HepG2 (cell line): Measurements from ENCODE around the gene BCO1.

Experiments
- AGO2 ChIP-seq: fragments of 200-400 bp; formaldehyde crosslinking; optimal IDR thresholded peaks from 2 replicates; pipeline ENCODE3; 2017; ENCODE audit warnings: mild to moderate bottlenecking, low read depth, low read length, moderate library complexity
- ATF6 ChIP-seq: sonication (generic); formaldehyde crosslinking; conservative IDR thresholded peaks from 2 replicates; pipeline ENCODE4 v1.4.0; 2020; ENCODE audit warnings: missing genetic modification reagents
- FIP1L1 ChIP-seq: fragments of 200-400 bp; formaldehyde crosslinking; IDR thresholded peaks from 2 replicates; pipeline ENCODE4 v1.6.1; 2018; ENCODE audit warnings: low read depth, mild to moderate bottlenecking, low read length, moderate library complexity, borderline replicate concordance; ENCODE audit not compliant: insufficient read depth
- KDM3A ChIP-seq: IDR thresholded peaks from 2 replicates; pipeline ENCODE4 v1.6.1; 2018; ENCODE audit warnings: low read depth, missing compliant biosample characterization
- RFX3 ChIP-seq: IDR thresholded peaks from 2 replicates; pipeline ENCODE4 v1.6.1; 2016; ENCODE audit warnings: missing biosample characterization, missing genetic modification reagents
- SP1 ChIP-seq, 2 experiments: fragments of 450-650 bp in 1 of 2; sonication (generic) in 1 of 2; formaldehyde crosslinking in 1 of 2; IDR thresholded peaks; 2 replicates each; pipeline versions ENCODE4 v1.4.0 to v1.6.1; 2016 to 2020; ENCODE audit warnings: missing genetic modification reagents in 1 of 2
- TAF1 ChIP-seq: sonication (generic); formaldehyde crosslinking; IDR thresholded peaks from 2 replicates; pipeline ENCODE4 v1.4.0; 2020; ENCODE audit warnings: missing genetic modification reagents
- ZNF782 ChIP-seq: sonication (generic); formaldehyde crosslinking; IDR thresholded peaks from 2 replicates; pipeline ENCODE4 v1.4.0; 2020; ENCODE audit warnings: missing genetic modification reagents, mild to moderate bottlenecking, borderline replicate concordance
- TF ChIP-seq, protein P1 (sequence below): sonication (generic); formaldehyde crosslinking; IDR thresholded peaks from 2 replicates; pipeline ENCODE4 v1.5.0; 2020; ENCODE audit warnings: mild to moderate bottlenecking, missing genetic modification reagents, moderate library complexity

DNA sequence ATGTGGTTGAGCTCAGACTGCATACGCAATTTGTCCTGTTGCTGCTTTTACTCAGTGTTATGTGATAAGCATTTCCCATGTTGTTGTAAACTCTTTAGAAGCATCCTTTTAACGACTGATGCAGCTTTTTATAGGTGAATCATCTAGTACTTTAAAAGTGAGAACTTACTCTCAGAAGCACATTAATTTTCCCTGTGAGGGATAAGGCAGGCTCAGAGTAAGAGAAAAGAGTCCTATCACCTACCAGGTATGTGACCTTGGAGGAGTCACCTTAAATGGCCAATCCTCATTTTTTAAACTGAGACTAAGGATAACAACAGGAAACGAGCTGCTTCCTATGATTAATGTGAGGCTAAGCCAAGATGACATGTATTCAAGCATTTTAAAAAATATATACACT lies 41.9 kb downstream of the BCO1 start:
- no peak for TF ChIP-seq KDM3A
- no peak for TF ChIP-seq RFX3 (CRISPR knock-in tag)
- TF ChIP-seq AGO2, result no peak
- no peak for TF ChIP-seq FIP1L1
- TF ChIP-seq SP1 (IDR thresholded peaks at IDR 0.05), result no peak
- TF ChIP-seq SP1 (CRISPR knock-in tag; IDR thresholded peaks at IDR 0.05), result no peak
- TF ChIP-seq, protein P1, sequence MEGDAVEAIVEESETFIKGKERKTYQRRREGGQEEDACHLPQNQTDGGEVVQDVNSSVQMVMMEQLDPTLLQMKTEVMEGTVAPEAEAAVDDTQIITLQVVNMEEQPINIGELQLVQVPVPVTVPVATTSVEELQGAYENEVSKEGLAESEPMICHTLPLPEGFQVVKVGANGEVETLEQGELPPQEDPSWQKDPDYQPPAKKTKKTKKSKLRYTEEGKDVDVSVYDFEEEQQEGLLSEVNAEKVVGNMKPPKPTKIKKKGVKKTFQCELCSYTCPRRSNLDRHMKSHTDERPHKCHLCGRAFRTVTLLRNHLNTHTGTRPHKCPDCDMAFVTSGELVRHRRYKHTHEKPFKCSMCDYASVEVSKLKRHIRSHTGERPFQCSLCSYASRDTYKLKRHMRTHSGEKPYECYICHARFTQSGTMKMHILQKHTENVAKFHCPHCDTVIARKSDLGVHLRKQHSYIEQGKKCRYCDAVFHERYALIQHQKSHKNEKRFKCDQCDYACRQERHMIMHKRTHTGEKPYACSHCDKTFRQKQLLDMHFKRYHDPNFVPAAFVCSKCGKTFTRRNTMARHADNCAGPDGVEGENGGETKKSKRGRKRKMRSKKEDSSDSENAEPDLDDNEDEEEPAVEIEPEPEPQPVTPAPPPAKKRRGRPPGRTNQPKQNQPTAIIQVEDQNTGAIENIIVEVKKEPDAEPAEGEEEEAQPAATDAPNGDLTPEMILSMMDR (CRISPR knock-in tag), result no peak
- no peak for TF ChIP-seq ZNF782 (CRISPR knock-in tag)
- TF ChIP-seq ATF6 (CRISPR knock-in tag), result no peak
- TF ChIP-seq TAF1 (CRISPR knock-in tag), result no peak
